Heart left ventricle (tissue), 13 donors: ENCODE data around the gene TOP2B.

Experiments used
- POLR2A ChIP-seq, 2 donors: fragments of 450-650 bp; IDR thresholded peaks; one replicate each; pipeline ENCODE4 v1.6.1; 2017; ENCODE audit warnings: antibody characterized with exemption in 2 of 2, mild to moderate bottlenecking in 2 of 2, moderate library complexity in 2 of 2
- TF ChIP-seq, protein P1 (sequence below), 12 donors: fragments of 200-600 bp; sonication (generic) in 4 of 12; IDR thresholded peaks; one replicate each; pipeline versions ENCODE4 v1.5.0 to v1.8.0; 2018 to 2022; ENCODE audit warnings: antibody characterized with exemption in 12 of 12, mild to moderate bottlenecking in 5 of 12
- donor health status: ischemic (EF 13 %, LVEDD 7.1; RV severe dilation, severe dysfunction).
- donor health status: DM: no; HTN: yes; CAD: no.
- donor health status: DM: no; HTN: no; CAD: no.
- donor health status: ischemic (EF 25% LVEDD 6.9; RV normal size, moderate dysfunction).
- donor health status: ischemic (EF 25% LVEDD 5.7; RV mildly dilated, moderate dysfunction).
- donor health status: ischemic (EF 35%, LVEDD 5.7; RV mildly dilated, moderate dysfunction).
- donor health status: nonischemic (EF 11% LVEDD 7.7; RV severe dilation, severe dysfunction).
- donor health status: DM: yes; HTN: yes; CAD: no.
- donor health status: PGD.
- donor health status: ischemic (EF 29% LVEDD 5.4; RV normal size, mild dysfunction).
- donor health status: nonischemic (EF 23%, LVEDD 6.1; RV moderate dilation, normal function).

DNA sequence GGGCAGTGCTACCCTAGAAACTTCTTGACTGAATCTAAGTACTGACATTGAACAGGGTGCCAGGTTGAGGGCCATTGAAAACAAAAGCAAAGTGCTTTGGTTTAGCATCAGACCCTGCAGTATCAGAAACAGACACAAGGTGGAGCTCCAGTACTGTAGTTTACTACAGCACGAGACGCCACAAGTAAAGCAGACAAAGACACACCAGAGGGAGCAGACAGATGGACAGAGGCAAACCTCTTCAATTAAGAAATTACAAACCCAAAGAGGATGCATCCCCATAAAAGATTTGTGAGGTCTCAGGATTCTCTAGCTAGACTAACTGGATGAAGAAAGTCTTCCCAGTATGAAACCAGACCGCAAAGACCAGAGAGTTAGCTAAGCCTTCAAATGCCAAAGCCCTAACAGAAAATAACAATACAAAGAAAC is 16.6 kb downstream of the TOP2B start:
- TF ChIP-seq, protein P1, sequence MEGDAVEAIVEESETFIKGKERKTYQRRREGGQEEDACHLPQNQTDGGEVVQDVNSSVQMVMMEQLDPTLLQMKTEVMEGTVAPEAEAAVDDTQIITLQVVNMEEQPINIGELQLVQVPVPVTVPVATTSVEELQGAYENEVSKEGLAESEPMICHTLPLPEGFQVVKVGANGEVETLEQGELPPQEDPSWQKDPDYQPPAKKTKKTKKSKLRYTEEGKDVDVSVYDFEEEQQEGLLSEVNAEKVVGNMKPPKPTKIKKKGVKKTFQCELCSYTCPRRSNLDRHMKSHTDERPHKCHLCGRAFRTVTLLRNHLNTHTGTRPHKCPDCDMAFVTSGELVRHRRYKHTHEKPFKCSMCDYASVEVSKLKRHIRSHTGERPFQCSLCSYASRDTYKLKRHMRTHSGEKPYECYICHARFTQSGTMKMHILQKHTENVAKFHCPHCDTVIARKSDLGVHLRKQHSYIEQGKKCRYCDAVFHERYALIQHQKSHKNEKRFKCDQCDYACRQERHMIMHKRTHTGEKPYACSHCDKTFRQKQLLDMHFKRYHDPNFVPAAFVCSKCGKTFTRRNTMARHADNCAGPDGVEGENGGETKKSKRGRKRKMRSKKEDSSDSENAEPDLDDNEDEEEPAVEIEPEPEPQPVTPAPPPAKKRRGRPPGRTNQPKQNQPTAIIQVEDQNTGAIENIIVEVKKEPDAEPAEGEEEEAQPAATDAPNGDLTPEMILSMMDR (IDR thresholded peaks at IDR 0.05), result peak; percentile 78 to 90 (median 86)
- TF ChIP-seq POLR2A (IDR thresholded peaks at IDR 0.05), result no peak
